ENCODE measurements around the gene TANGO6.
"Not testable (repeated sequence)": the region's sequence is repeated elsewhere in the genome, so short reads cannot be mapped to it uniquely, and the experiment has no call there.

The TANGO6 gene

DNA sequence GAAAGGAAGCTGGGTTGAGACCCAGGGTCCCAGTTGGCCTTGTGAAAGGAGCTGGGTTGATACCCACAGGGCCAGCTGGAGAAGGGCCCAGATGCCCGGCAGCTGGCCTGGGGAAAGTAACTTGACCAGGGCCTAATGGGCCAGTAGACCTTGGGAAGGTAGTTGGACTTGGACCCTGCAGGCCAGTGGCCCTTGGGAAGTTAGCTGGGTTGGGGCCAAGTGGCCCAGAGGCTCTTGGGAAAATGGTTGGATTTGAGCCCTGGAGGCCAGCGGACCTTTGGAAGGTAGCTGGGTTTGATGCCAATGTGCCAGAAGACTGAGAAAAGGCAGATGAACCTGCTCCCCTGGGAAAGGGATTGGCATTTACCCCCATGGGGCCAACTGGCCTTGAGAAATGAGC lies 275.7 kb downstream of the TANGO6 start:
- ChIA-PET CTCF (interaction anchor here (1.4 to 4.1 kb wide), 5 partner anchors 12 to 272 kb away, joined by 4 to 10 read pairs (median 5); no protein-coding TSS in a partner anchor), POLR2A (interaction anchor here (0.5 kb wide), 1 partner anchor 11 kb away, joined by 8 read pairs; no protein-coding TSS in a partner anchor)
- no peak for TF ChIP-seq CTCF (IDR thresholded peaks at IDR 0.05; ENCODE audit: control extremely low read depth, extremely low read depth, low read depth, missing control alignments)
- DNase-seq (ENCODE audit: extremely low spot score): no peak

GRCh38 chr16:69119536-69119935 lies 276.2 kb downstream of the TANGO6 start:
- ChIA-PET CTCF (interaction anchor here (1.4 to 2.1 kb wide), 4 partner anchors 11 to 272 kb away, joined by 4 to 5 read pairs (median 4); no protein-coding TSS in a partner anchor), POLR2A (no interaction called here)
- DNase-seq (ENCODE audit: extremely low spot score): no peak
- TF ChIP-seq CTCF (IDR thresholded peaks at IDR 0.05; ENCODE audit: control extremely low read depth, extremely low read depth, low read depth, missing control alignments): no peak

DNA sequence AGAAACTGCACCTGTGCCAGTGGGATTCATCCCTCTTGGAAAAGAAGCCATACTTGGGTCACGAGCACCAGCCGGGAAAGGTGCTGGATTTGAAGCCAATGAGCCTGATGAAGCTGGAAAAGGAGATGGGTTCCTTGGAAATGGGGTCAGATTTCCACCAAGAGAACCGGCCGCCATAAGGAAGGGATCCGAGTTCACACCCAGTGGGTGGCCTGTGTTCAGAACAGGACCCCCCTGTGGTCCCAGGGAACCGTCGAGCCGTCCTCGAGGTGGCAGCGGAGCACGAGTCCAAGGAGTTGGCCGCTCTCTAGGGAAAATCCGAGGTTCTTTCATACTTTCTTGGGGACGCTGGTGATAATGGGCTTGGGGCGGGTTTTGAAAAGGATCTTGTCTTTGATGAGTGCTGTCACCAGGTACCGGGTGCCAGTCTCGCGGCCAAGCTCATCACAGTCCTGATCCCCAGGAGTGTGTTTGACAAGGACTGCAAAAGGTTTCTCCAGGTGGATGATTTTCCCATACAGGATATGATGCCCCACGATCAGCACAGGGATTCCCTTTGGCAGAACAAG lies 276.8 kb downstream of the TANGO6 start:
- POLR2A ChIA-PET: interaction anchor here (0.7 kb wide), 1 partner anchor 15 kb away, joined by 3 read pairs; the partner anchor contains the start of gene HAS3
- no peak for TF ChIP-seq CTCF (IDR thresholded peaks at IDR 0.05; ENCODE audit: control extremely low read depth, extremely low read depth, low read depth, missing control alignments)
- no peak for DNase-seq (ENCODE audit: extremely low spot score)
- CTCF ChIA-PET: interaction anchor here (1.4 to 6.2 kb wide), 5 partner anchors 8 to 592 kb away, joined by 4 to 50 read pairs (median 12); no protein-coding TSS in a partner anchor

DNA sequence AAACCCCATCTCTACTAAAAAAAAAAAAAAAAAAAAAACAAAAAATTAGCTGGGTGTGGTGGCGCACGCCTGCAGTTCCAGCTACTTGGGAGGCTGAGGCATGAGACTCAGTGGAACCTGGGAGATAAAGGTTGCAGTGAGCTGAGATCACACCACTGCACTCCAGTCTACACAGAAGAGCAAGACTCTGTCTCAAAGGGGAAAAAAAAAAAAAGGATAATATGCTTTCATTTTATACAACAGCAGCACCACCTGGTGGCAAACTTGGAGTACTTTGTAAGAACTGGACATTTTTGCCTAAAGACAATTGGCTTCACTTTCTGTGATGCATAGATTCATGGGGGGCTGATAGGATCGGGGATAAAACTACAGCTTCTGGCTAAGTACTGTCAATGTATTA lies 280.6 kb downstream of the TANGO6 start:
- POLR2A ChIA-PET: no interaction called here
- CTCF ChIA-PET: interaction anchor here (0.7 to 6.2 kb wide), 28 partner anchors 8 to 603 kb away, joined by 3 to 60 read pairs (median 4); partner anchors contain the start of genes CHTF8, SNTB2 and UTP4
- peak; percentile 68 for DNase-seq (ENCODE audit: extremely low spot score)
- TF ChIP-seq CTCF (IDR thresholded peaks at IDR 0.05; ENCODE audit: control extremely low read depth, extremely low read depth, low read depth, missing control alignments): peak; percentile 67

- POLR2A ChIA-PET: interaction anchor here (0.6 kb wide), 1 partner anchor 412 kb away, joined by 5 read pairs; no protein-coding TSS in a partner anchor
- DNase-seq (ENCODE audit: extremely low spot score): not testable (repeated sequence)
Observed at GRCh38 chr16:69124406-69124805, 281.1 kb downstream of the TANGO6 start.

GRCh38 chr16:69124961-69125360 lies 281.6 kb downstream of the TANGO6 start:
- not testable (repeated sequence) for DNase-seq (ENCODE audit: extremely low spot score)
- ChIA-PET POLR2A (interaction anchor here (0.6 kb wide), 1 partner anchor 413 kb away, joined by 5 read pairs; no protein-coding TSS in a partner anchor), CTCF (interaction anchor here (1.1 to 6.2 kb wide), 14 partner anchors 8 to 604 kb away, joined by 3 to 60 read pairs (median 10); partner anchors contain the start of genes CHTF8 and UTP4)

More at GRCh38 chr16:69124406-69124805, 281.1 kb downstream of the TANGO6 start:
- CTCF ChIA-PET: interaction anchor here (0.8 to 6.2 kb wide), 20 partner anchors 9 to 604 kb away, joined by 3 to 60 read pairs (median 6); partner anchors contain the start of genes CHTF8 and UTP4

- no peak for DNase-seq (ENCODE audit: extremely low spot score)
- POLR2A ChIA-PET: no interaction called here
- CTCF ChIA-PET: interaction anchor here (1.5 to 6.2 kb wide), 3 partner anchors 11 to 598 kb away, joined by 4 to 50 read pairs (median 14); no protein-coding TSS in a partner anchor
- TF ChIP-seq CTCF (IDR thresholded peaks at IDR 0.05; ENCODE audit: control extremely low read depth, extremely low read depth, low read depth, missing control alignments): no peak
Observed at GRCh38 chr16:69126221-69126620, 282.9 kb downstream of the TANGO6 start.

GRCh38 chr16:69126801-69127200 lies 283.5 kb downstream of the TANGO6 start:
- CTCF ChIA-PET: interaction anchor here (1.5 kb wide), 1 partner anchor 537 kb away, joined by 4 read pairs; no protein-coding TSS in a partner anchor
- POLR2A ChIA-PET; DNase-seq (ENCODE audit: extremely low spot score): not testable (repeated sequence)
